ENCODE data around the gene DCAF15.
"Not testable (repeated sequence)": the region's sequence is repeated elsewhere in the genome, so short reads cannot be mapped to it uniquely, and the experiment has no call there.

Gene DCAF15

GRCh38 chr19:13966684-13967128, 14.4 kb downstream of the DCAF15 start:
- no peak overlapping the region for H3K27ac ChIP-seq
- TF ChIP-seq CTCF (conservative IDR thresholded peaks at IDR 0.05) (no peak), ZFX (IDR thresholded peaks at IDR 0.05) (no peak)

- not testable (repeated sequence) for H3K27ac ChIP-seq
Observed at GRCh38 chr19:13967206-13967605, 14.9 kb downstream of the DCAF15 start.

GRCh38 chr19:13968383-13968935, 16.1 kb downstream of the DCAF15 start:
- H3K27ac ChIP-seq: no peak overlapping the region
- TF ChIP-seq ZFX (IDR thresholded peaks at IDR 0.05): no peak
- TF ChIP-seq CTCF (conservative IDR thresholded peaks at IDR 0.05): no peak

DNA sequence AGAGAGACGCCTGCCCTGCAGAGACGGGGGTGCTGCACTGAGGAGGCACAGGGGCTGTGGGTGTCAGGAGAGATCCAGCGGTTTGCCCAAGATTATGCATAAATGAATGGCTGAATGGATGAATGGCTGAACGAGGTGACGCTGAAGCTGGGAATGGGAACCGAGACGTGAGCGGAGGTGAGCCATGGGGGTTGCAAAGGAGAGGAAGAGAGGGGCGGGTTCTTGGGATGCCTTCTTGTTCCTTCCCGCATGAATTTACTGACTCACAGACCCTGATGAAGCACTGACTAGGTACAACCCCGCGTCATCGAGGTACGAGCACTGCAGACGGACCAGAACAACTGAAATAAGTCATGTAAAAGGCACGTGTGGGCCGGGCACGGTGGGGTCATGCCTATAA, 16.7 kb downstream of the DCAF15 start:
- no peak overlapping the region for H3K27ac ChIP-seq
- TF ChIP-seq CTCF (conservative IDR thresholded peaks at IDR 0.05): no peak
- TF ChIP-seq ZFX (IDR thresholded peaks at IDR 0.05): no peak

- no peak overlapping the region for H3K27ac ChIP-seq
- TF ChIP-seq CTCF (conservative IDR thresholded peaks at IDR 0.05) (no peak), ZFX (IDR thresholded peaks at IDR 0.05) (no peak)
Observed at GRCh38 chr19:13969897-13970296, 17.6 kb downstream of the DCAF15 start.

DNA sequence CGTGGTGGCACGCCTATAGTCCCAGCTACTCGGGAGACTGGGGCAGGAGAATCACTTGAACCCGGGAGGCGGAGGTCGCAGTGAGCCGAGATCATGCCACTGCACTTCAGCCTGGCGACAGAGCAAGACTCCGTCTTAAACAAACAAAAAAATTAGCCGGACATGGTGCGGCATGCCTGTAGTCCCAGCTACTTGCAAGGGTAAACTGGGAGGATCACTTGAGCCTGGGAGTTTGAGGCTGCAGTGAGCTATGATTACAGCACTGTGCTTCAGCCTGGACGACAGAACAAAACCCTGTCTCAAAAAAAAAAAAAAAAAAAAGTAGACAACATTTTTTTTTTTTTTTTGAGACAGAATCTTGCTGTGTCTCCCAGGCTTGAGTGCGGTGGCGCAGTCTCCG, 19.6 kb downstream of the DCAF15 start:
- not testable (repeated sequence) for H3K27ac ChIP-seq

DNA sequence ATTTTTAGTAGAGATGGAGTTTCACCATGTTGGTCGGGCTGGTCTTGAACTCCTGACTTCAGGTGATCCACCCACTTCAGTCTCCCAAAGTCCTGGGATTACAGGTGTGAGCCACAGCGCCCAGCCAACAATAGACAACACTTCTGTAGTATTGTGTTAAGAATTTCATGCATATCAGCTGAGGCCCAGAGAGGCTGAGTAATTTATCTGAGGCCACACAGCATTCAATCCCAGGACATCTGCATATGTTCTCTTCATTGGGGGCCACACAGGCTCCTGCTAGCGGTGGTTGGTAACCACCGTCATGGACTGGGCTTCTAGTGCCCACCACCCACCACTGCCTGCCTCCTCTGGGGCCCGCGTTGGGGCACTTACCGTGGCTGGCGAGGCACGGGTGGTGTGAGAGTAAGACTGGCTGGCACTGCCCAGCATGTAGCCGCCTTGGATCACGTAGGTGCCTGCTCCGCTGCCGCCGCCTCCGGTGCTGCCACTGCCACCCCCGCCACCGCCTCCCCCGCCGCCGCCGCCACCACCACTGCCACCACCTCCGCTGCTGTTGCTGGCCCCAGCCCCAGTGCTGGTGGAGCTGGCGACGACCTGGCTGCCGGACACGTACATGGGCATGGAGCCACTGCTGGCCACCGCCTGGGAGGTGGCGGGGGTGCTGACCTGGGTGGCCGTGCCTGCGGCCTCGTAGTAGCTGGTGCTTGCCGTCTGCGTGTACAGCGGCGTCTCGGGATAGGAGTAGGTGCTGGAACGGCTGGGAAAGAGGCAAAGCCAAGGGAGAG, 20.3 kb downstream of the DCAF15 start:
- H3K27ac ChIP-seq: no peak overlapping the region
- TF ChIP-seq CTCF (conservative IDR thresholded peaks at IDR 0.05) (no peak), ZFX (IDR thresholded peaks at IDR 0.05) (no peak)

- H3K27ac ChIP-seq: not testable (repeated sequence)
Observed at GRCh38 chr19:13973479-13973878, 21.2 kb downstream of the DCAF15 start.

DNA sequence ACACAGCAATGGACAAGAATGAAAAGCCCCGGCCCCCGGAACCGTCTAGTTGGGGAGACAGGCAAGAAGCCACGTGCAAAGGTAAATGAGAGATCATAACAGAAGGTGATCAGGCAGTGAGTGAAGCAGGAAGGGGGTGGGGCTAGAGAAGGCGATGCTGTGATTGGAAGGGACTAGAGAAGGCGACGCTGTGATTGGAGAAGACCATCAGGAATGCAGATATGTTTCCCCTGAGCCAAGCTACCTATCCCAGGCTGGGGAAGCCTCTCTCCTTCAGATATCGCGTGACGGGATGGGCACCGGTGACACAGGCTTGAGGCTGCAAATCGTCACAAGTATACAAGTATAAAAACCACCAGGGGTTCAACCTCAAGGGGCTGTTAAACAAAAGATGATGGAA, 21.8 kb downstream of the DCAF15 start:
- H3K27ac ChIP-seq: no peak overlapping the region
- TF ChIP-seq CTCF (conservative IDR thresholded peaks at IDR 0.05) (no peak), ZFX (IDR thresholded peaks at IDR 0.05) (no peak)

All from C4-2B (cell line).